DMS79 (cell line): ENCODE results near the gene MTCP1.

Experiments
- DNase-seq: peaks from one replicate; lab custom pipeline; 2025; lab: John Stamatoyannopoulos, UW

The MTCP1 gene

GRCh38 chrX:155053656-155054055 lies 17.3 kb downstream of the MTCP1 start:
- DNase-seq, result no peak

GRCh38 chrX:155052738-155053498 lies 18.0 kb downstream of the MTCP1 start:
- DNase-seq, result no peak

GRCh38 chrX:155048977-155049619 lies 21.8 kb downstream of the MTCP1 start:
- DNase-seq, result no peak

- no peak for DNase-seq
Measured at GRCh38 chrX:155046811-155047528, 24.0 kb downstream of the MTCP1 start.

- DNase-seq, result no peak
Measured at GRCh38 chrX:155046129-155046810, 24.7 kb downstream of the MTCP1 start.

GRCh38 chrX:155035688-155036087 lies 35.2 kb downstream of the MTCP1 start:
- DNase-seq, result no peak

GRCh38 chrX:155031657-155032056 lies 39.3 kb downstream of the MTCP1 start:
- DNase-seq, result no peak

GRCh38 chrX:155028877-155029291 lies 42.1 kb downstream of the MTCP1 start:
- no peak for DNase-seq

GRCh38 chrX:155028129-155028528 lies 42.8 kb downstream of the MTCP1 start:
- DNase-seq, result no peak

- no peak for DNase-seq
Measured at GRCh38 chrX:155027509-155028066, 43.3 kb downstream of the MTCP1 start.

- DNase-seq, result peak; percentile 81
Measured at GRCh38 chrX:155026727-155027508, 44.0 kb downstream of the MTCP1 start, which contains the start of gene FUNDC2. FUNDC2 (plus strand) TSS chrX:155026844; CDS start chrX:155026939, 95 bp downstream.

- DNase-seq, result no peak
Measured at GRCh38 chrX:155026420-155026726, 44.6 kb downstream of the MTCP1 start.

GRCh38 chrX:155023907-155024833 lies 46.8 kb downstream of the MTCP1 start:
- no peak for DNase-seq

- DNase-seq, result no peak
Measured at GRCh38 chrX:155022585-155022984, 48.4 kb downstream of the MTCP1 start, which contains the start of gene F8. F8 (minus strand) TSS chrX:155022723; CDS start chrX:155022552, 171 bp downstream.

- no peak for DNase-seq
Measured at GRCh38 chrX:155020591-155020990, 50.3 kb downstream of the MTCP1 start.
